ENCODE measurements around the gene GAS6. TPM values are rescaled to one million over a fixed set of nuclear protein-coding genes. Genes with fewer than 3 reads are reported as not detected.

Gene GAS6
- polyA plus RNA-seq, 1 experiment, result 374 TPM

- CTCF ChIA-PET, result interaction anchor here (1.1 kb wide), 1 partner anchor 34 kb away, joined by 3 read pairs; no protein-coding TSS in a partner anchor
- no peak for TF ChIP-seq CTCF (IDR thresholded peaks at IDR 0.05; ENCODE audit: insufficient read depth, low read depth, low read length)
- Histone ChIP-seq H3K36me3 (ENCODE audit: control insufficient read depth, insufficient read depth, low read length) (no peaks in the 10 kb centered on the region), H3K4me3 (ENCODE audit: low read depth, low read length) (no peak overlapping the region), H3K27me3 (ENCODE audit: control insufficient read depth, insufficient read depth, low read length) (no peaks in the 10 kb centered on the region)
- POLR2A ChIA-PET, result no interaction called here
- no peak for DNase-seq (ENCODE audit: low read depth)
These were observed 24.9 kb upstream of the GAS6 start for GRCh38 chr13:113888701-113889330.

- Histone ChIP-seq H3K27me3 (ENCODE audit: control insufficient read depth, insufficient read depth, low read length) (no peaks in the 10 kb centered on the region), H3K4me3 (ENCODE audit: low read depth, low read length) (no peak overlapping the region), H3K36me3 (ENCODE audit: control insufficient read depth, insufficient read depth, low read length) (no peaks in the 10 kb centered on the region)
- no peak for DNase-seq (ENCODE audit: low read depth)
- ChIA-PET POLR2A (no interaction called here), CTCF (no interaction called here)
- no peak for TF ChIP-seq CTCF (IDR thresholded peaks at IDR 0.05; ENCODE audit: insufficient read depth, low read depth, low read length)
These were observed 23.9 kb upstream of the GAS6 start for GRCh38 chr13:113887700-113888201.

- POLR2A ChIA-PET, result no interaction called here
- DNase-seq (ENCODE audit: low read depth), result no peak
- CTCF ChIA-PET, result interaction anchor here (0.7 kb wide), 1 partner anchor 22 kb away, joined by 3 read pairs; the partner anchor contains the start of gene GAS6
- H3K27me3 ChIP-seq (ENCODE audit: control insufficient read depth, insufficient read depth, low read length), result no peaks in the 10 kb centered on the region
- no peak for TF ChIP-seq CTCF (IDR thresholded peaks at IDR 0.05; ENCODE audit: insufficient read depth, low read depth, low read length)
- no peak overlapping the region for H3K4me3 ChIP-seq (ENCODE audit: low read depth, low read length)
- H3K36me3 ChIP-seq (ENCODE audit: control insufficient read depth, insufficient read depth, low read length), result no peaks in the 10 kb centered on the region
These were observed 22.8 kb upstream of the GAS6 start for GRCh38 chr13:113886561-113887112.

GRCh38 chr13:113884821-113885220, 20.9 kb upstream of the GAS6 start:
- DNase-seq (ENCODE audit: low read depth), result no peak

More at GRCh38 chr13:113884821-113885220, 20.9 kb upstream of the GAS6 start:
- no peaks in the 10 kb centered on the region for H3K27me3 ChIP-seq (ENCODE audit: control insufficient read depth, insufficient read depth, low read length)
- no peaks in the 10 kb centered on the region for H3K36me3 ChIP-seq (ENCODE audit: control insufficient read depth, insufficient read depth, low read length)
- POLR2A ChIA-PET, result no interaction called here
- H3K4me3 ChIP-seq (ENCODE audit: low read depth, low read length), result no peak overlapping the region
- no peak for TF ChIP-seq CTCF (IDR thresholded peaks at IDR 0.05; ENCODE audit: insufficient read depth, low read depth, low read length)
- CTCF ChIA-PET, result no interaction called here

All from BJ (cell line).